Activated naive CD4-positive, alpha-beta T cell treated with anti-CD3 and anti-CD28 coated beads, Interleukin-2, amount 50 U/mL, for 72 hours (primary cell): ENCODE results near the gene CACNA1E. TPM values are rescaled to one million over a fixed set of nuclear protein-coding genes. Genes with fewer than 3 reads are reported as not detected.
A peak's percentile ranks its signal among the peaks of the same experiment; 100 is the strongest.

Source experiments
- ATAC-seq, 2 donors: fragments of 150-1000 bp; cut with Tn5 transposase; 2 replicates each; pipeline ENCODE4 v1.10.0; 2021; ENCODE audit warnings: mild to moderate bottlenecking in 2 of 2, moderate library complexity in 2 of 2
- DNase-seq, 2 donors: peaks; one replicate each; pipeline ENCODE4 v3.0.0; 2021 to 2022; ENCODE audit warnings: low spot score in 2 of 2
- H3K27ac Mint-ChIP-seq, 2 donors: one replicate each; pipeline ENCODE4 v1.8.0; 2022; ENCODE audit warnings: mild to moderate bottlenecking in 2 of 2, mixed read lengths in 2 of 2
- H3K36me3 Mint-ChIP-seq, 2 donors: one replicate each; pipeline ENCODE4 v1.8.0; 2022; ENCODE audit warnings: mixed read lengths in 2 of 2
- H3K9me3 Mint-ChIP-seq, 2 donors: one replicate each; pipeline ENCODE4 v1.8.0; 2022; ENCODE audit warnings: mixed read lengths in 2 of 2
- total RNA-seq, 2 donors: library from RNA; stranded (reverse); gene quantifications; one replicate each; pipeline ENCODE4 v1.2.3, GENCODE V29; 2022

Gene CACNA1E
- total RNA-seq, 2 donors from 2014 or later, result 0.02 to 0.16 TPM

DNA sequence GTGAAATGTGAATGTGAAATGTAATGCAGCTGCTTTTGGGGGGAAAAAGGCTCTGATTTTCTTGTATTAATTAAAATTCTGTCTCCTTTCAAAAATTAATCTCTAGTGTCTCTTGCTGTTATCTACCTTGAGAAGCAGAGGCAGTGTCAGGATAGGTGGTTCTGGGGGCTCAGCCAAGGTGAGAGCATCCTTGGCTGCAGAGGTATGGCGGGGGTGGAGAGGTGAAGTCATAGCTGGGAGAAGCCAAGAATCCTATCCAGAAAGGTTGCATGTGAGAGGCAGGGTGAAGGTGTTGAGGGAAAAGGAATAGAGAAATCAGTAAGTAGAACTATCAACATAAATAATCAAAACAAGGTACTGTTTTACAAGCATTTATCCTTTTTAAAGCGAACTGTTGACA lies 181.2 kb downstream of the CACNA1E start:
- H3K27ac Mint-ChIP-seq, result no peak overlapping the region
- no peaks in the 10 kb centered on the region for H3K36me3 Mint-ChIP-seq
- ATAC-seq (no peak), DNase-seq (no peak)
- no peaks in the 10 kb centered on the region for H3K9me3 Mint-ChIP-seq

DNA sequence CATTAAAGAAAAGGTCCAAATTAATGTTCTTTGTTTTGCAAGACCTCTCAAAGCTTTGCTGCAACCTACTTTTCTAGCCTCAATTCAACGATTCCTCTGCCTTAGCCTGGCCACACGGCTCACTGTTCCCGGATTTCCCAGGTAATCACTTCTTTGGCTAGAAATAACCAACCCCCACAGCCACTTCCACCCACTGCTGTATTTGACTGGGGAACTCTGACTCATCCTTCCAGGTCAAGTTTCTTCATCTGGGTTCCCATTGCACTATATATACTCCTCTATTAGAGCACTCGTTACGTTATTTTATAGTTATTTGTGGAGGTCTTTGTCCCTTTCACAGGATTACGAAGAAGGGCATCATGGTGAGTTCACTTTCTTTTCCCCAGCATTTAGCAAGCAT lies 185.9 kb downstream of the CACNA1E start:
- H3K27ac Mint-ChIP-seq, result no peak overlapping the region
- no peaks in the 10 kb centered on the region for H3K36me3 Mint-ChIP-seq
- H3K9me3 Mint-ChIP-seq, result peaks cover 5 to 6% of the 10 kb centered on the region in 2 donors
- DNase-seq (no peak), ATAC-seq (no peak)

DNA sequence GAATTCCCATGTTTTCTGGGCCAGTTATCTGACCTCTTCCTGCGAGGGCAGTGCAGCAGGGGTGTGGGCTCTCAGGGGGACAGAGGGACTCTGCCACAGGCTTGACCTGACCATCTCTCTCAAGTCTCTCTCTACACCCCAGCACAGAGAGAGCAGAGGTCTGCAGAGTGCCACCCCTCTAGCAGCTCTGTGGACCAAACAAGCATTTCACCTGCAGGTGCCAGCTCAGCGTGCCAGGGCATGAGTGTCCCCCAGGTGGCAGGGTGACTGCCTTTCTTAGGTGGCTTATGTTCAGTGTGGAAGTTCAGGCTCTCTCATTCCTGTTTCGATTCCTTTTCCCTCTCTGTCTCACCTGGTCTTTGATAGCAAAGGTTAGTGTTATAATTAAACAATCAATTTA lies 191.3 kb downstream of the CACNA1E start:
- Mint-ChIP-seq H3K27ac (no peak overlapping the region), H3K36me3 (no peaks in the 10 kb centered on the region), H3K9me3 (peaks cover 5 to 6% of the 10 kb centered on the region in 2 donors)
- ATAC-seq (no peak), DNase-seq (no peak)

DNA sequence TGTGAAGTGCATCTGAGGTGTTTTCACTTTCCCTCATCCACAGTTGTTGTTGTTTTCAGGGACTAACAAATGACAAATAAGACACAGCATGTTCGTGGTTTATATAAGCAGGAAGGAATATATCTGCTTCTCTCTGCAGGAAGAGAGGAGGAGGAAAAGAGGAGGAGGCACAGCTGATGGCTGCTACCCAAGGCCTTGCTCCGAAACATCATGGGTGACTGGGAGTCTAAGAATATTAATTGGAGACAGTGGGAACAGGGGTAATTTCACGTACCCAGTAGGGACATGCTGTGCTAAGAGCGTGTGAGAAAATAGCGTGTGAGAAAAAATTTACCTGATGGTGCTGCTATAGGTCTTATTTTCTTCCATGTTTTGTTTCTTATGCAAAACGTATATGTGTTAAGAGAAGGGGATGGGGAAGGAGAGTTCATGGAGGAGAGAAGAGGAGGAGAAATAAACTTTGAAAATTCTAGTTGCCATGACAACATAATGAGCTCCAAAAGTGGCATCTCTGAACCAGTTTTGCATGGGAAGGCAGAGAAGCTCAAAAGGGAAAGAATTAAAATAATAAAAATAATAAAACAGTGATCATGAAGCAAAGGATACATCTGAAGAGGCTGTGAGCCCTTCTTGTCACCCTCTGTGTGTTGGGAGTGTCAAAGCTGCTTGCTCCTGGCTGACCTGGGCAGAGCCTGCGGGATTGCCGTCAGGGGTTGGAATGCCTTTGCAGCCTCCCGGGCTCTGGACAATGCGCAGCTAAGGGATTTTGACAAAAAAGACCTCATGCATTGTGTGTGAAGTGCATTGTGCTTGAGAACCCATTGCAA lies 192.0 kb downstream of the CACNA1E start:
- Mint-ChIP-seq H3K27ac (no peak overlapping the region), H3K9me3 (peaks cover 5 to 6% of the 10 kb centered on the region in 2 donors), H3K36me3 (no peaks in the 10 kb centered on the region)
- DNase-seq (no peak), ATAC-seq (no peak)

GRCh38 chr1:181675918-181676190 lies 192.5 kb downstream of the CACNA1E start:
- ATAC-seq, result no peak
- H3K27ac Mint-ChIP-seq, result no peak overlapping the region
- no peak for DNase-seq
- H3K36me3 Mint-ChIP-seq, result no peaks in the 10 kb centered on the region
- H3K9me3 Mint-ChIP-seq, result peaks cover 5 to 6% of the 10 kb centered on the region in 2 donors

- peak in 1 of 2 donors; percentile 51 for ATAC-seq
- Mint-ChIP-seq H3K9me3 (peaks cover 5 to 6% of the 10 kb centered on the region in 2 donors), H3K36me3 (no peaks in the 10 kb centered on the region), H3K27ac (no peak overlapping the region)
- DNase-seq, result no peak
These were observed 193.0 kb downstream of the CACNA1E start for GRCh38 chr1:181676269-181676668.

DNA sequence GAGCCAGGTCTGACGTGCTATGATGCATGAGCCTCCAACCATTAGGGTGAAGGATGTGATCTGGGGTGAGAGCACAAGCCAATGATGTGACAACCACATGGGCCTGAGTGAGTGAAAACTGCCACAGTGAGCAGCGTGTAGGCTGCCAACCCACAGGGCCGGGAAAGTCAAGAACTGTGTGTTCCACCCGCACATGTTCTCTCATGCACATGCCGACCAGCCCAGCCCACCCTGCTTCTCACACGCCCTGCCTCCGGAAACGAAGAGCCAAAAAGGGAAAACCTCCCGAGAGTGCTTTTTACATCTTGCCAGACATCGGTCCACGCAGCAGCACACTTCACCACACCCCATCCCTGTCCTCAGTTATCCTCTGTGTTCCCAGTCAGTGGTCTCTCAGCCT lies 197.0 kb downstream of the CACNA1E start:
- DNase-seq (no peak), ATAC-seq (no peak)
- no peaks in the 10 kb centered on the region for H3K9me3 Mint-ChIP-seq
- H3K36me3 Mint-ChIP-seq, result no peaks in the 10 kb centered on the region
- H3K27ac Mint-ChIP-seq, result no peak overlapping the region

- no peaks in the 10 kb centered on the region for H3K36me3 Mint-ChIP-seq
- ATAC-seq, result no peak
- H3K27ac Mint-ChIP-seq, result no peak overlapping the region
- DNase-seq, result no peak
- H3K9me3 Mint-ChIP-seq, result no peaks in the 10 kb centered on the region
These were observed 197.6 kb downstream of the CACNA1E start for GRCh38 chr1:181680871-181681270.

- DNase-seq (no peak), ATAC-seq (no peak)
- Mint-ChIP-seq H3K9me3 (peaks cover 0 to 3% of the 10 kb centered on the region in 2 donors), H3K27ac (no peak overlapping the region), H3K36me3 (peaks cover 0 to 6% of the 10 kb centered on the region in 2 donors)
These were observed 201.9 kb downstream of the CACNA1E start for GRCh38 chr1:181685211-181685610.

DNA sequence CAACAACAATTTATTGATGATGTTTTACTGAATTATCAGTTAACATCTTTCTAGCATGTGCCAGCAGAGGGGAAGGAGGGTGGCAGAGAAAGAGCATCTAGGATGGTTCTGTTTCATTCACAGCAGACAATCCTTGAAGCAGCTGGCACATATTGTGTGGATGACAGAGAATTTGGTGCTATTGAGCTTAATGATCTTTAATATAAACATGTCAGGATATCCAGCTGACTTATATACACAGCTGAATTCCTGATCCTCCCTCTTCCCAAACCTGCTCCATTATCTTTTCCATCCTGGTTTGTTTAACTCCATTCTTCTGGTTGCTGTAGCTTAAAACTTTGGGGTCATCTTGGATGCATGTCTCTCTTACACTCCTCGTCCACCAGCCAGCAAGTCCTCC lies 218.6 kb downstream of the CACNA1E start:
- DNase-seq (no peak), ATAC-seq (no peak)
- no peaks in the 10 kb centered on the region for H3K9me3 Mint-ChIP-seq
- H3K27ac Mint-ChIP-seq, result no peak overlapping the region
- no peaks in the 10 kb centered on the region for H3K36me3 Mint-ChIP-seq

DNA sequence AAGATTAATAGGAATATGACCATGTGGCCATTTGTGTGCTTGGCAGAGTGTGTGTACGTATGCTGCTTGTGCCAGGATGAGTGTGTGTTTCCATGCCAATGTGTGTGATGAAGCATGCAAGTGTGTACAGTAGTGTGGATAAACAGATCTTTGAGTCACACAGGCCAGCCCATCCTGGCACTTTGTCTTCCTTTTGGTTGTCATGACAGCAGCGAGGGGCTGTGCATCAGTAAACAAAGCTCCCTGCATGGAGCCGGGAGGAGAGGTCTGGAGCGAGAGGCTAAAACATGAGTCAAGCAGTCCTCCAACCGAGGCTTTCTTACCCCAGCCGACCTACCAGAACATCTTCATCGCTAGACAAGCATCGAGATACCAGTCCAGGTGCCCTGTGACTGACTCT lies 221.2 kb downstream of the CACNA1E start:
- H3K36me3 Mint-ChIP-seq, result no peaks in the 10 kb centered on the region
- no peak overlapping the region for H3K27ac Mint-ChIP-seq
- no peaks in the 10 kb centered on the region for H3K9me3 Mint-ChIP-seq
- ATAC-seq (no peak), DNase-seq (no peak)

DNA sequence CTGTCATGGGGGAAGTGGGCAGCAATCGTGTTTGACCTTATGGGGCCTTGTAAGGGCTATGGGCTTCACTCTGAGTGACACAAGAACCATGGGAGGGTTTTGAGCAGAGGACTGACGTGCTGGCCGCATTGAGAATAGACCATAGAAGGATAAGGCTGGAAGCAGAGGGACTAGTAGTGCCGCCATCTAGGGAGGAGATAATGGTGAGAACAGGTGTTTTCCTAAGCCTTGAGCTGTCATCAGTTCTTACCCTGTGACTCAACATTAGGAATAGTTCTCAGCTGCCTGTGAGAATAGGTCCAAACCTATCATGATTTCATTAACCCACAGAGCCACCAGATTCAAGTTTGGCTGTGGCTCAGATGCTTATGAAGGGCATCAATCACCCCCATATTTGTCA lies 228.5 kb downstream of the CACNA1E start:
- DNase-seq (no peak), ATAC-seq (no peak)
- no peak overlapping the region for H3K27ac Mint-ChIP-seq
- H3K9me3 Mint-ChIP-seq, result peaks cover 0 to 3% of the 10 kb centered on the region in 2 donors
- H3K36me3 Mint-ChIP-seq, result no peaks in the 10 kb centered on the region

- Mint-ChIP-seq H3K36me3 (no peaks in the 10 kb centered on the region), H3K27ac (no peak overlapping the region), H3K9me3 (peaks cover 0 to 3% of the 10 kb centered on the region in 2 donors)
- DNase-seq, result no peak
- no peak for ATAC-seq
These were observed 229.4 kb downstream of the CACNA1E start for GRCh38 chr1:181712711-181713110.

DNA sequence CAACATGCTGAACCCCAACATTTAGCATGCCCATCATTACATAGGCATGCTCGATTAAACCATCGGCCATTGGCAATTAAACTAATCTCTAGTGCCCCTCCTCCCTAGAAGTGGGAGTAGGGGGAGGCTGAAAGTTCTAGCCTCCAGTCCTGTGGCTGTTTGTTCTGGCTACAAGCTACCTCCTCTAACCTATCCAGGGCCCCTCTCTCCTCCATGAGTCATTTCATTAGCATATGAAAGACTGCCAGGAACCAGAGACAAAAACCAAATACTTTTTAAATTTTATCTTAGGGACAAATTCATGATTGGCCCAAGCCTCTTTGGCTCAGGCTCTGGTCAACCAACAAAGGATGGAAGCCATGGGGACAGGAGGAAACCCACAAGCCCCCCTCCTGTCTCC lies 231.1 kb downstream of the CACNA1E start:
- Mint-ChIP-seq H3K9me3 (peaks cover 0 to 3% of the 10 kb centered on the region in 2 donors), H3K36me3 (no peaks in the 10 kb centered on the region), H3K27ac (no peak overlapping the region)
- ATAC-seq, result peak in 1 of 2 donors; percentile 62
- no peak for DNase-seq

- Mint-ChIP-seq H3K9me3 (no peaks in the 10 kb centered on the region), H3K27ac (no peak overlapping the region), H3K36me3 (no peaks in the 10 kb centered on the region)
- no peak for ATAC-seq
- DNase-seq, result no peak
These were observed 234.7 kb downstream of the CACNA1E start for GRCh38 chr1:181718034-181718433.

GRCh38 chr1:181726320-181727012 lies 243.1 kb downstream of the CACNA1E start:
- Mint-ChIP-seq H3K9me3 (no peaks in the 10 kb centered on the region), H3K27ac (peak overlapping the region in 1 of 2 donors; percentile 16)
- ATAC-seq, result no peak

GRCh38 chr1:181730606-181731005 lies 247.3 kb downstream of the CACNA1E start:
- no peak overlapping the region for H3K27ac Mint-ChIP-seq
- H3K9me3 Mint-ChIP-seq, result no peaks in the 10 kb centered on the region
- no peak for ATAC-seq
- H3K36me3 Mint-ChIP-seq, result no peaks in the 10 kb centered on the region
- DNase-seq, result no peak

More at GRCh38 chr1:181726320-181727012, 243.1 kb downstream of the CACNA1E start:
- no peak for DNase-seq
- H3K36me3 Mint-ChIP-seq, result no peaks in the 10 kb centered on the region
